Right renal cortex interstitium (tissue), 3 donors: ENCODE data around the gene CORT. TPM values are rescaled to one million over a fixed set of nuclear protein-coding genes. Genes with fewer than 3 reads are reported as not detected.
"Not testable (repeated sequence)": the region's sequence is repeated elsewhere in the genome, so short reads cannot be mapped to it uniquely, and the experiment has no call there.

Experiments
- DNase-seq, 3 donors: peaks; one replicate each; pipeline ENCODE4 v3.0.0-alpha.2; 2013; ENCODE audit warnings: low read depth in 3 of 3, low spot score in 2 of 3
- polyA plus RNA-seq, 3 donors: library from polyadenylated mRNA; unstranded; fragments of 120-200 nt; gene quantifications; one replicate each; pipeline ENCODE4 v1.2.1, GENCODE V29; 2013; ENCODE audit not compliant: insufficient read length in 3 of 3

The CORT gene
- polyA plus RNA-seq, 3 donors, result 0.74 to 0.91 (median 0.76) TPM

GRCh38 chr1:10473145-10473765 is 23.4 kb downstream of the CORT start:
- no peak for DNase-seq

GRCh38 chr1:10474309-10474612 is 24.4 kb downstream of the CORT start:
- DNase-seq, result not testable (repeated sequence)

- peak; percentile 64 to 81 (median 69) for DNase-seq
Measured at GRCh38 chr1:10474613-10475507, 25.0 kb downstream of the CORT start, which contains the start of gene PEX14. Gene PEX14, plus strand, starts transcription at chr1:10474950. Its CDS starts 17 bp downstream, at chr1:10474967.

GRCh38 chr1:10475510-10475909 is 25.7 kb downstream of the CORT start:
- no peak for DNase-seq

DNA sequence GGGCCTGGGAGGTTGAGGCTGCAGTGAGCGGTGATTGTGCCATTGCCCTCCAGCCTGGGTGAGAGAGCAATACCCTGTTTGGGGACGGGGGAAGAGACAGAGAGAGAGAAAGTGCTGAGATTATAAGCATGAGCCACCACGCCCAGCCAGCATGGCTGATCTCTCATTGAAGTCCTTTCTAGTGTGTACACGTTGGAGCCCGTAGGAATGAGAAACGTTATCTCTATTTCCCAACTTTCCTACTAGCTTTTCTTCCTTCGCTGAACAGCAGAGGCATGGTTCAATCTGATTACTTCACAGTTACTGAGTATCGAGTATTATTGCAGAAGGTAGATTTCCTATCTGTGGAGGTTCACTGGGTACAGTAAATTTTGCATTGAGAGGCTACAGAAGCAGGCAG is 29.5 kb downstream of the CORT start:
- DNase-seq, result no peak

GRCh38 chr1:10480614-10481013 is 30.8 kb downstream of the CORT start:
- DNase-seq, result no peak

- DNase-seq, result no peak
Measured at GRCh38 chr1:10484521-10484920, 34.7 kb downstream of the CORT start.

DNA sequence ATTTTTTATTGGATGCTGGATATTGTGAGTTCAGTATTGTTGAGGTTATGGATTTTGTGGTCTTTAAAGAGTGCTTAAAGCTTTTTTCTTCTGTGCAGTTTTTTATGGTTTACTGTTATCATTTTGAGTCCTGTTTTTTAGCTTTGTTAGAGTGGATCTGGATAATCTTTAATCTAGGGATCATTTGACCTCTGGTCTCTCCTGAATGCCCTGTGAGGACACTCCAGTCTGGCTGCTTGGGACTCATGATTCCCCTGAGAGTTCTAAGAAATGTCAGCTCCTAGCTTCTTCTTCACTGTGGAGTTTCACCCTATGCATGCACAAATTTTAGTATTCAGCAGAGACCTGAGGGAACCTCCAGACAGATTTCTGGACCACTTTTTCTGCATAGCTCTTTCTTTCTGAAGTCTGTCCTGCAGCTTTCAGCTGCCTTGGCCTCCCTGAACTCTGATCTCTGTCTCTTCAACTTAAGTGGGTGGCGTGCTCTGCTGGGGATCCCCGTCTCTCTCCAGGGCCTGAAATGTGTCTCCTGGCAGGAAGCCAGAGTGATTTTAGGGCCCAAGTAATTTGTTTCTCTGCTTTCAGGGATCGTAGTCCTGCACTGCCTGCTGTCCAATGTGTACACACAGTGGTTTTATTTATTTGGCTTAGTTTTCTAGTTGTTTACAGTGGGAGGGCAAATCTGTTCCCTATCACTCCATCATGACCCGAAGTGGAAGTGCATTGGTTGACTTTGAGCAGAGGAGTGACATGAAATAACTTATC is 39.6 kb downstream of the CORT start:
- no peak for DNase-seq

GRCh38 chr1:10490286-10490970 is 40.6 kb downstream of the CORT start:
- no peak for DNase-seq

GRCh38 chr1:10494418-10494753 is 44.6 kb downstream of the CORT start:
- DNase-seq, result no peak

- peak in 1 of 3 donors; percentile 58 for DNase-seq
Measured at GRCh38 chr1:10494754-10495474, 45.1 kb downstream of the CORT start.

- no peak for DNase-seq
Measured at GRCh38 chr1:10495475-10495817, 45.6 kb downstream of the CORT start.

GRCh38 chr1:10495952-10496351 is 46.1 kb downstream of the CORT start:
- DNase-seq, result peak in 1 of 3 donors; percentile 51

GRCh38 chr1:10497109-10497508 is 47.3 kb downstream of the CORT start:
- DNase-seq, result no peak

- no peak for DNase-seq
Measured at GRCh38 chr1:10498231-10498630, 48.4 kb downstream of the CORT start.

Other genes starting within 250 kb of the CORT start
- gene KIF1B, start 239.5 kb upstream of the CORT start, polyA plus RNA-seq, result 10 to 100 TPM; 43.6 to 45.6 (median 43.8) TPM
- gene PGD, start 51.0 kb upstream of the CORT start, polyA plus RNA-seq, result 100 to 1,000 TPM; 182 to 201 (median 192) TPM
- 10 to 100 TPM; 35.3 to 40.7 (median 37.6) TPM for gene CENPS, start 19.6 kb upstream of the CORT start, polyA plus RNA-seq
- gene DFFA, start 22.5 kb downstream of the CORT start, polyA plus RNA-seq, result 10 to 100 TPM; 42.4 to 46.0 (median 43.3) TPM
- gene PEX14, start 24.9 kb downstream of the CORT start, polyA plus RNA-seq, result 10 to 100 TPM; 19.2 to 20.4 (median 19.5) TPM